ENCODE results near the gene HNF4A. TPM values are rescaled to one million over a fixed set of nuclear protein-coding genes. Genes with fewer than 3 reads are reported as not detected.

The HNF4A gene
- total and polyA plus RNA-seq, 2 donors (not counting 1 experiment from before 2014, with no cell fraction given) = not detected

GRCh38 chr20:44411757-44412401 lies 56.4 kb downstream of the HNF4A start:
- Histone ChIP-seq H4K20me1 (ENCODE audit: control insufficient read depth, insufficient read depth, low read length, poor library complexity, severe bottlenecking) (no peaks in the 10 kb centered on the region), H3K4me3 (ENCODE audit: control extremely low read depth in 1 of 5, extremely low read depth in 1 of 5, insufficient read depth in 1 of 5, low read depth in 2 of 5, low read length in 4 of 5) (no peak overlapping the region), H3K36me3 (replicated peaks in 1 of 2; ENCODE audit: control extremely low read depth in 1 of 2, control insufficient read depth in 1 of 2, extremely low read depth in 1 of 2, insufficient read depth in 2 of 2, low read length in 1 of 2) (no peaks in the 10 kb centered on the region), H3K79me2 (ENCODE audit: control insufficient read depth, insufficient read depth, low read length) (no peaks in the 10 kb centered on the region), H3K9me3 (ENCODE audit: control extremely low read depth in 1 of 3, control insufficient read depth in 2 of 3, insufficient read depth in 1 of 3, low read length in 2 of 3) (no peaks in the 10 kb centered on the region), H3K9ac (ENCODE audit: low read length) (no peak overlapping the region), H3K27me3 (replicated peaks in 1 of 4; ENCODE audit: control extremely low read depth in 1 of 4, control insufficient read depth in 3 of 4, insufficient read depth in 4 of 4, low read length in 3 of 4) (peaks cover 0 to 14% (median 0%) of the 10 kb centered on the region in 4 experiments), H3K4me2 (replicated peaks; ENCODE audit: low read depth, low read length, poor library complexity, severe bottlenecking) (no peak overlapping the region), H2AFZ (ENCODE audit: insufficient read depth, low read depth, low read length, poor library complexity, severe bottlenecking) (no peak overlapping the region), H3K4me1 (ENCODE audit: control insufficient read depth in 2 of 2, insufficient read depth in 2 of 2, low read length in 2 of 2) (no peaks in the 10 kb centered on the region), H3K27ac (ENCODE audit: low read length in 2 of 2) (no peak overlapping the region)
- Mint-ChIP-seq H3K4me1 (no peaks in the 10 kb centered on the region), H3K4me3 (no peak overlapping the region), H3K9me3 (ENCODE audit: insufficient read depth) (no peaks in the 10 kb centered on the region), H3K27ac (no peak overlapping the region), H3K27me3 (peaks cover 16% of the 10 kb centered on the region)
- ChIA-PET POLR2A (no interaction called here), CTCF (interaction anchor here (1.1 kb wide), 1 partner anchor 26 kb away, joined by 4 read pairs; no protein-coding TSS in a partner anchor)
- WGBS (ENCODE audit: insufficient coverage) = 74% methylated on average over 7 of the region's 10 CpGs
- DNase-seq = no peak
- TF ChIP-seq EZH2 (IDR thresholded peaks at IDR 0.05; ENCODE audit: borderline replicate concordance, insufficient read depth, low read depth, low read length, poor library complexity, severe bottlenecking) (no peak), CTCF (IDR thresholded peaks at IDR 0.05) (no peak)
- no peak for ATAC-seq (ENCODE audit: low read depth)
- intact Hi-C loops (cut with micrococcal nuclease) = no loop called here

GRCh38 chr20:44412402-44413144 lies 57.1 kb downstream of the HNF4A start:
- WGBS (ENCODE audit: insufficient coverage) = 55% methylated on average over 24 of the region's 24 CpGs
- Histone ChIP-seq H3K4me3 (ENCODE audit: control extremely low read depth in 1 of 5, extremely low read depth in 1 of 5, insufficient read depth in 1 of 5, low read depth in 2 of 5, low read length in 4 of 5) (no peak overlapping the region), H4K20me1 (ENCODE audit: control insufficient read depth, insufficient read depth, low read length, poor library complexity, severe bottlenecking) (no peaks in the 10 kb centered on the region), H3K9me3 (ENCODE audit: control extremely low read depth in 1 of 3, control insufficient read depth in 2 of 3, insufficient read depth in 1 of 3, low read length in 2 of 3) (no peaks in the 10 kb centered on the region), H3K27ac (ENCODE audit: low read length in 2 of 2) (no peak overlapping the region), H3K9ac (ENCODE audit: low read length) (no peak overlapping the region), H3K4me1 (ENCODE audit: control insufficient read depth in 2 of 2, insufficient read depth in 2 of 2, low read length in 2 of 2) (no peaks in the 10 kb centered on the region), H3K4me2 (replicated peaks; ENCODE audit: low read depth, low read length, poor library complexity, severe bottlenecking) (no peak overlapping the region), H2AFZ (ENCODE audit: insufficient read depth, low read depth, low read length, poor library complexity, severe bottlenecking) (no peak overlapping the region), H3K79me2 (ENCODE audit: control insufficient read depth, insufficient read depth, low read length) (no peaks in the 10 kb centered on the region), H3K27me3 (replicated peaks in 1 of 4; ENCODE audit: control extremely low read depth in 1 of 4, control insufficient read depth in 3 of 4, insufficient read depth in 4 of 4, low read length in 3 of 4) (peaks cover 0 to 14% (median 0%) of the 10 kb centered on the region in 4 experiments), H3K36me3 (replicated peaks in 1 of 2; ENCODE audit: control extremely low read depth in 1 of 2, control insufficient read depth in 1 of 2, extremely low read depth in 1 of 2, insufficient read depth in 2 of 2, low read length in 1 of 2) (no peaks in the 10 kb centered on the region)
- CTCF ChIA-PET = interaction anchor here (1.1 kb wide), 1 partner anchor 26 kb away, joined by 4 read pairs; no protein-coding TSS in a partner anchor
- TF ChIP-seq EZH2 (IDR thresholded peaks at IDR 0.05; ENCODE audit: borderline replicate concordance, insufficient read depth, low read depth, low read length, poor library complexity, severe bottlenecking) = no peak
- TF ChIP-seq CTCF (IDR thresholded peaks at IDR 0.05) = no peak
- H3K4me3 Mint-ChIP-seq = no peak overlapping the region
- intact Hi-C loops (cut with micrococcal nuclease) = no loop called here
- H3K27me3 Mint-ChIP-seq = peaks cover 16% of the 10 kb centered on the region
- H3K4me1 Mint-ChIP-seq = no peaks in the 10 kb centered on the region
- POLR2A ChIA-PET = no interaction called here
- no peak overlapping the region for H3K27ac Mint-ChIP-seq
- DNase-seq (no peak), ATAC-seq (ENCODE audit: low read depth) (no peak)
- no peaks in the 10 kb centered on the region for H3K9me3 Mint-ChIP-seq (ENCODE audit: insufficient read depth)

All from B cell (primary cell).